HUDEP-2 (cell line): ENCODE results near the gene JAKMIP1.
"Not testable (repeated sequence)": the region's sequence is repeated elsewhere in the genome, so short reads cannot be mapped to it uniquely, and the experiment has no call there.

Experiments
- DNase-seq, 76 experiments: peaks; one replicate each; lab custom pipeline; 2025; ENCODE audit not compliant: unreplicated experiment in 76 of 76; lab: John Stamatoyannopoulos, UW

The JAKMIP1 gene

DNA sequence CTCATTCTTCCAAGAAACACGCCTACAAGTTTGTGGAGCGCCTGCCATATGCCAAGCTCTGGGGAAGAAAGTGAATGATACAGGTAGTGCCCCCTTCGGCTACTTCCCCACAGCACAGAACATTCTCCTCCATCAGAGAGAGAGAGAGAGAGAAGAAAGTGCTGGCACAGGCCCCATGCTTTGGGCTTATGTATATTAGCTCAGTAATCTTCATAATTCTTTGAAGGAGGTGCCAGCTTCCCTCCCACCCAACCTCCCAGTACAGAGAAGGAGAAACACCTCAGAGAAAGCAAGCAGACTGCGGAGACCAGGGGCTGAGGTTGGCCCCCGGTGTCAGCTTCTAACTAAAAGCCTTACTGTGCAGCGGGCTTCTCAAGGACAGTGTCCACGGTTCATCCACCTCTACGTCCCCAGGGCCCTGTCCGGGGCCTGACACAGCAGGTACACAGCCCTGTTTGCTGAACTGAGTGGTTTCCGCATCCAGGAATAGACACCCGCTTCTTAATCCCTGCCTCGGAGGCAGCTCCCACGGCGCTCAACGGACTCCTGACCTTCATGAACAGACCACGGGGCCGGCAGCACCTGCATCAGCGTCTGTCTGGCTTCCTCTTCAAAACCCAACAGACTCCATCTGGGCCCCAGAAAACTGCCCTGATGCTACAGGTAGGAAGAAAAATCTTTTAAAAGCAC is 50.2 kb downstream of the JAKMIP1 start:
- no peak for DNase-seq

DNA sequence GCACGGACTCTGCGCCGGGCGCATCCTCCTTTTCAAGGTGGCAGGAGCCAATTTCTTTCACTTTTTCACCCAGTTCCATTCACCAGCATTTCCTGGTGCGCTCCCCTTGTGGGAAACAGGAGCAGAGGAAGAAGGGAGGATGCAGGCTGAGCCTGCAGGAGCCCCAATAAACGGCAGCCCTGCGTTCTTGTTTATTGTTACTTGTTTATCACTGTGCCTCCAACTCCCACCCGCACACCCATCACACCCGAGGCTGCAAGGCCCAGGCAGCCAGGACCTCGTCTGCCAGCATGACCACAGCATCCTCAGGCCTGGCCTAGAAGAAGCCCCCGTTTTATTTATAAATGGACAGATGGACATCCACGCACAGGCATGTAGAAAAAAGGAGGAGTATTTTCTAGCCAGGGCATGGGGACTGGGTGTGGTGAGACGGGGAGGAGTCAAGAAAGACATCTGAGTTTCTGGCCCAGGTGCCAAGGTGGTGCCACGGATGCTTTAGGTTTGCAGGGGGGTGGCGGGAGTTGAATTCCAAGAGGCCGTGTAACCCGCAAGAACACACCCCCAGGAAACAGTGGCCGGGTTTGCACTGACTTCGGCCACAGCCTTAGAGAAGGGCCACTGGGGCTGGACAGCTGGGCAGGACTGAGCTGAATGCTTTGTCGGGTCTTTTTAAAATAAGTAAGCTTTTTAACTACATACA is 51.7 kb downstream of the JAKMIP1 start:
- DNase-seq: no peak

DNA sequence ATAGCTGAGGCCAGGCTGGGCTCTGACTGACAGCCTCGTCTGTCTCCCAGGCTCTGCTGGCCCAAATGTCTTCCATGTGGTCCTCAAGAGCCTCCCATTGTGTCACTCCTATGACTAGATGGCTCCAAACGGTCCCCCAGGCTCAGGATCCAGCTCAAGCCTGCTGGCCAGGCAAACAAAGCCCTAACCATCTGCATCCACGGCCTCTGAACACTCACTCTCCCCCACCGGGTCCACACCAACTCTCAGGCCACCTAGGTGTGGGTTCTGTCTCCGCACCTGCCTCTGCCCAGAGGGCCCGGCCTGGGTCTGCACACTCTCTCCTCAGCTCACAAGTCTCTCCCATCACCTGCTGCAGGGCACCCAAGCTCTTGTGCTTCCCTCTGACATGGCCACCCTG is 52.9 kb downstream of the JAKMIP1 start:
- DNase-seq: no peak

DNA sequence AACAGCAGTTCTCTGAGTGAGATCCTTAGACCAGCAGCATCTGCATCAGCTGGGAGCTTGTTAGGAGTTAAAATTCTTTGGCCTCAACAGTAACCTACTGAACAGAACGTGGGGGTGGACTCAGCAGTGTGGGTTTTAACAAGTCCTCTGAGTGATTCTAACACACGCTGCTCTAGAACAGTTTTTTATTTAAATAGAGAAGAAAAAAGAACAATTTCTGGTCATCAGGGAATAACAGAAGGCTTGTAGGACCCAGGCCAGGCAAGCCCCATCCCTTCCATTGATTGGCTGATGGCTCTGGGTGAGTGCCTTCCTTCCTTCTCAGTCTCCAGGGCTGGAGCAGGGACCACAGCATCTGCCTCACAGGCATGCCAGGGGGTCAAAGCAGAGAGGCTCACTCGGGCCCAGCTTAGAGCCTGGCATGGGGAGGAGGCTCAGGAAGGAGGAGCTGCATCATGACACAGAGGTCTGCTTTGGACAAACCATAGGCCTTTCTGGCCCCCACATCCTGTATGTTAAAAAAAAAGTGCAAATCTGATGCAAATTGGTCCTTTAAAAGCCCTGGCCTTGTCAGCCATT is 56.7 kb downstream of the JAKMIP1 start:
- no peak for DNase-seq

DNA sequence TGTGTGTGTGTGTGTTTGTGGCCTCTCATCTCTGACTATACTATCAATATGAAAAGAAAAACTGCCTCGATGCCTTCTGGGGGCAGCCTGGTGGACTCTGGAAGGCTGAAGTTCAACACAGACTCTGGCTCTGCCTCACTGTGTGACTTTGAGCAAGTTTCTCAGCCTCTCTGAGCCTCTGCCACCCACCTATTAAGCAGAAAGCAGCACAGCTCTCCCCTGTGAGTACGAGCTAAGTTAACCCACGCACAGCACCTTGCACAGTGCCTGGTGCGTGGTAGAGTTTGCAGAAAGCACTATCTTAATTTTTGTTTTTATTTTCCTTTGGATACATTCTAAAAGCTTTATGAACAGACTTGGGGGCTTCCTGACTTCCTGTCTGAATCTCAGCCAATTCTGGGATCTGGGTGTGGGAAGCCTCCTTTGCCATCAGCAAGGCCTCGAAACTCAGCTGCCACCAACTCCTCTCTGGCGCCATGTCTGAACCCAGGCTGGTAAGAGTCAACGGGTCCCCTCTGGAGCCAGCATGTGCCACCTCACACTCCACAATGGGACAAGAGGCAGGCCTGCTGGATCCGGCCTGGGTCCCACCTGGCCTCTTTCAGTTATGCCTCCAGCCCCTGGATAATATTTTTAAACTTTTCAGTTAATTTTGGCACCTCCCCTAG is 57.3 kb downstream of the JAKMIP1 start:
- no peak for DNase-seq

DNA sequence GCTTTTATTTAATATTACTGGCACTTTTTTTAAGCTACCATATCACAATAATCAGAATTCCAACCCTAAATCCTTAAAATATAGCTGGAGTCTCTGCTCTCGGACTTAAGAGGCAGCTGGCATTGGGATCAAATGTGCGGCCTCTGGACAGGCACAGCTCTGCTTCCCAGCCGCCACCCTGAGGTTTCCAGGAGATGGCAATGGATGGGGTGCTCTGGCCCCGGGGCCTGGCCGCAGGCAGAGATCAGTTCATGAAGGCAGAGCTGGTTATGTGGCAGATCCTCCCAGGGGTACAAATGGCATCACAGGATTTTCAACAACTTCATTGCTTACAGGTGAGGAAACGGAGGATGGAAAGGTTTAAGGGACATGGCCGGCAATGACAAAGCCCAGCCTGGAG is 57.8 kb downstream of the JAKMIP1 start:
- no peak for DNase-seq

DNA sequence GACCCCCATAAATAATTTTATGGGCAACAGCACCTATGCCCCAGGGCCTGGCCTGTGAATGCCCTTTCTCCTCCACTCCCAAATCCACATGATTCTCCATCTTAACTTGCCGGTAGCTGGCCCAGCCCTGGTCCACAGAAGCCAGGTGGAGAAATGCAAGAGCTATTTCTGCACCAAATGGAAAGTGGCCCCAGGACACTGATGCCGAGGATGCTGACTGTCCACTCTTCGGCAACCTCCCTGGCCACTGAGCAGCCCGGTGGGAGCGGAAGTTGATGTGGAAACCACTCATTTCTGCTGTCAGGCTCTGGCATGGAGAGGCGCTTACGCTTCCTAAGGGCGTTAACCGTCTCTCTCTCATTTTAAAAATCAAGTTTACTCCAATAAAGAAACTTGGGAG is 58.8 kb downstream of the JAKMIP1 start:
- DNase-seq: no peak

DNA sequence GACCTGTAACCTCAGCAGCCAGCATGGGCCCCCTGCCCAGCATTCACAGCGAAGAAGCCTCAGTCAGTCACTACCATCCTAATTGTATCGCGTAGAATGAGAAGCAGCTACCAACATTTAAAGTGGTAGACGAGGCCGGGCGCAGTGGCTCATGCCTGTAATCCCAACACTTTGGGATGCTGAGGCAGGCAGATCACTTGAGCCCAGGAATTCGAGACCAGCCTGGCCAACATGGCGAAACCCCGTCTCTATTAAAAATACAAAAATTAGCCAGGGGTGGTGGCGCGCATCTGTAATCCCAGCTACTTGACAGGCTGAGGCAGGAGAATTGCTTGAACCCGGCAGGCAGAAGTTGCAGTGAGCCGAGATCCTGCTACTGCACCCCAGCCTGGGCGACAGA is 59.3 kb downstream of the JAKMIP1 start:
- not testable (repeated sequence) for DNase-seq

DNA sequence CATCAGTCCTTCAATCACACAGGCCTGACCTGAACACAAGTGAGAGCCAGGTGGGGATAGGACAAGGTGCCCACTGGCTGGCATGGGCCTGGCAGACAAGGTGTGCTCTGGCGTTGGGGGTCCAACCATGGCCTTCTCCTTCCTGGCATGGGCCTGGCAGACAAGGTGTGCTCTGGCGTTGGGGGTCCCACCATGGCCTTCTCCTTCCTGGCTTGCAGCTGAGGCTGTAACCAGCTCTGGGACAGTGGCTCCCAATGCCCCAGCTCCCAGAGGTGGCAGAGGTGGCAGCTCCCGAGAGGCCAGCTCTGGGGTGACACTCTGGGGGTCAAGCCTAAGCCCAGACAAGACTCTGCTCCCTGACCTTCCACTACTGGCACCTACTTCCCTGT is 62.6 kb downstream of the JAKMIP1 start:
- DNase-seq: no peak

DNA sequence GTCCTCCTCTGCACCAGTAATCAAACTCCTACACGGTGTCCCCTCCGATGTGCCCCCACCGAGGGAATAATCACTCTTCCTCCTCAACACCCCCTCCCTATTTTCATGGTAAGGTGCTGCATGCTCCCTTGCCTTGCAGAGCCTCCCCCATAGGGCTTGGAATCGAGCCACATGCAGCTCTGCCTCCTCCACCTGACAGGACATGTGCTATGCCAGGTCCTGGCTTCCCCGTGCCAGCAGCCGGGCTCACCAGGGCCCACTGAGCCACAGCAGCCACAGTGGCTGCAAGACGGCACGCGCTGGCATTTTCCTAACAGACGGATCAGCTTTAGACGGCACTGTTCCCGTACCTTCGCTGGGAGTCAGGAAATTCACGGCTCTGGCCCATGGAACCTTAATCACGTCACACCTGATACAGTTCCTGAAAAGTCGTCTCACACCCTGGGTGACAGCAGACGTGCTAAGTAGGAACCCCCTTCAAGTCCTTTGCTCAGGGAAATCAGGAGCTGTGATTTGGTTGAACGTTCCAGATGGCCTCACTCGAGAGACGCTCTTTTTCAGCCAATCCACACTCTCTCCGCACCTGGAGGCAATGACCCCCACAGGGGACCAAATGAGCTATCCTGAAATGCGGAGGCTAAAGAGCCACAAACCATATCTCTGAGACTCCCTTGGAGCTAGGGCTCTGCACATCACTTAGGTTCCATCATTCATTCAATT is 63.2 kb downstream of the JAKMIP1 start:
- no peak for DNase-seq

DNA sequence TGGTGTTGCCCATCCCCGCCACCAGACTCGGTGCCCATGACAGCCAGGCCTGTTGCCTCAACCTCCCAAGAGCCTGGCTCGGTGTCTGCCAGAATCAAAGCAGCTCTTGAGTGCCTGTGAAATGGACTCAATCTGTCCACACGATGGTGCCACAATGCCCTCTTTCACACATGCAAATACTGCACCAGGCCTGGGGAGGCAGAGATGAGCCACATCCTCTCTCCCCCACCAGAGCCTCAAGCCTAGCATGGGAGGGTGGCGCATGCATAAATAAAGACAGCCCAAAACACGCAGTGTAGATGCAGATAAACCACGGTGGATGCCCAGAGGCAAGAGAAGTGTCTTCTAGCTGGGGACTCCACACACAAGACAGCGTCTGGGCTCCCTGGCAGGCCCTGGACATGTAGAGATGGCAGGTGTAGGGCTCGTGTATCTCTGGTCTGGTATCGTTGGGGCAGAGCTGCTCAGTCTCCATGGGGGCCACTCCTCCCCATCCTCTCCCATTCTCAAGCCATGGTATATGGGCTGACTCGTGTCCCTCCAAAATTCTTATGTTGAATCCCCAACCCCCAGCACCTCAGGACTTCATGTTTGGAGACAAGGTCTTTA is 65.6 kb downstream of the JAKMIP1 start:
- peak in 50 of 76 experiments; percentile 3 to 58 (median 24) for DNase-seq

DNA sequence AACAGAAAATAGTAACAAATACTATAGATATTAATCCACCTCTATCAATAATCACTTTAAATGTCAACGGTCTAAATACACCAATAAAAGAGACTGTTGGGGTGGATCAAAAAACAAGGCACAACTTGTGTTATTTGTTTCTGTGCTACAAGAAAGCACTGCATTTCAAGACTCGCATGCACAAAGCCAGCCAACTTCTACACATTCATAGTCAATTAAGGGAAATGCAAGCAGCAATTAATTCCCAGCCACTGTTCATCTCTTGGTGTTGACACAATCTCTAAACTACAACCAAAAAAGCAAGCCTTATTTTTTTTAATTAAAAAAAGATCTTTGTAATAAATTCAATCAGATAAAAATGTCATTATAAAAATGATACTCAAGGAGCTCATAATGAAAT is 67.6 kb downstream of the JAKMIP1 start:
- DNase-seq: no peak

DNA sequence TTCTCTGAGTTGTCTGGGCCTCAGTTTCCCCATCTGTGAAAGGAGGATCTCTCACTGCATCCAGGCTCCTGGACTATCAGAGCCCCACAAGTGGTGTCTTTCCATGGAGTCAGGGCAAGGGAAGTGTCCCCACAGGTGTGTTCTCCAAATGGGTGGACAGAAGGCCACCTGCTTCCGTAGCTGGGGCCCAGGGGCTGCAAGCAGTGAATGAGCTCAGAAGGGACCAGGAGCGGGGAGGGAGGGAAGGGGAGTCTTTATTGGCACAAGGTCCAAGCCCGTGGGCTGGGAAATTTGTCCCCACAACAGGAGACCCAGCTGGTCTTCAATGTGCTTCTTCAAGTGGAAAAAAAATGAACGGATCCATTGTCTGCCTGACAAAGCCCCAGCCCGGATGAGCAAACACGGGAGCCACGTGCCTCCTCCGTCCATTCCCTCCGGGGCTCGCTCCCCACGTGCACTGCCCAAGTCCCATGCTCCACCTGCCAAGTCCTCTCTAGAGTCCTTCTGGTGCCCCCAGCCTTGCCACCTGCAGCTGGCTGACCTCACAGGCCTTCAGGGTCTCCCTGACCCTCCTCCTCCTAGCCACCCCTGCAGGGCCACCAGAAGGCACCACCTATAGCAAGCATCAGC is 72.0 kb downstream of the JAKMIP1 start:
- DNase-seq: no peak

DNA sequence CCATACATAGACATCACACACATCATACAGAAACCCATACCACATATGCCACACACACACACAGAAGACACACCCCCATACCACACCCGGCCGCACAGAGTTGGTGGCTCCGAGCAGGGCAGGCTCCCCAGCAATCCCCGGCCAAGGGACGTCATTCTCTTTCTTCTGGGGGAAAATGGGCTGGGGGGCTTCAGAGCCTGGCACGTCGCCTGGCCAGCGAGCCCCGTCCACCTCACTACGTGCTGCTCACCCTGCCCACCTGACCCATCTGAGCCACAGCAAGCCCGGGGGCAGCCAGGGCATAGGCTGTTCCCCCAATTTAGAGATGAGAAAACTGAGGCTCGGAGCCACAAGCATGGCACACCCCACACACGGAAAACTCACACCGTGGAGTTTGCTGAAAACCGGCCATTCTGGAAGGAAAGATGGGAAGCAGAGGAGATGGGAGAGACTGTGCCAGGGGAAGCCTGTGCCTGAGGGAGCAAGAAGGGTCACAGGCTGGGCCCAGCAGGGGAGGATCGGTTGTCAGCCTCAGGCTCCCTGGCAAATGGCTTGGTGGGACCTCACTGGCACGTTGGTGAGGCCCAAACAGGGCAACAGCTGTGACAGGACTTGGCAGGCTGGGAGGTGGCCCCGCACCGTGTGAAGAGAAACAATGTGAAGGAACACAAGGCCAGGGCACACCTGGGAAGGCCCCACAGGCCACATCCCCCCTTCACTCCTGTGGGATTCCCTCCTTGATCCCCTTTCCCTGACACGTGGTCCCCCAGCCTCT is 73.2 kb downstream of the JAKMIP1 start:
- DNase-seq: no peak

DNA sequence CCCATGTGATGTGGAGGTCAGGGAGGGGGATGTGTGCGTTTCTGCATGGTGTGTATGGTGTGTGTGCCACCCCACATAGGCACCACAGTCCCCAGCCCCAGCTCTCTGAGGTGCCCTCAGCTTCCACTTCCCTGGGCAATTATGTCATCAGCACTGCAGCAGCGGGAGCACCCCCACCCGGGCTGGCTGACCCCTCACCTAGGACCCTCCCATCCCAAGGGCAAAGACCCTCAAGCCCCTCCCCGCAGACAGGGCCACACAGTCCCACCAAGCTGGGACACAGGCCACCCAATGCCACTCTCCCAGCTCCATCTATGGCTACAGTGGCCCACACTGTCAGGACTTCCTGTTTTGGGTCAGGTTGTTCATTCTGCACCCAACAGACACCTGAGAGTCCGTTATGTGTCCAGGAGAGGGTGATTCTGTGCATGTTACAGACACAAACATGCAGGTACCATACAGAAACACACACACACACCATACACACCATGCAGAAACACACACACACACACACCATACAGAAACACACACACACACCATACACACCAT is 75.2 kb downstream of the JAKMIP1 start:
- no peak for DNase-seq

DNA sequence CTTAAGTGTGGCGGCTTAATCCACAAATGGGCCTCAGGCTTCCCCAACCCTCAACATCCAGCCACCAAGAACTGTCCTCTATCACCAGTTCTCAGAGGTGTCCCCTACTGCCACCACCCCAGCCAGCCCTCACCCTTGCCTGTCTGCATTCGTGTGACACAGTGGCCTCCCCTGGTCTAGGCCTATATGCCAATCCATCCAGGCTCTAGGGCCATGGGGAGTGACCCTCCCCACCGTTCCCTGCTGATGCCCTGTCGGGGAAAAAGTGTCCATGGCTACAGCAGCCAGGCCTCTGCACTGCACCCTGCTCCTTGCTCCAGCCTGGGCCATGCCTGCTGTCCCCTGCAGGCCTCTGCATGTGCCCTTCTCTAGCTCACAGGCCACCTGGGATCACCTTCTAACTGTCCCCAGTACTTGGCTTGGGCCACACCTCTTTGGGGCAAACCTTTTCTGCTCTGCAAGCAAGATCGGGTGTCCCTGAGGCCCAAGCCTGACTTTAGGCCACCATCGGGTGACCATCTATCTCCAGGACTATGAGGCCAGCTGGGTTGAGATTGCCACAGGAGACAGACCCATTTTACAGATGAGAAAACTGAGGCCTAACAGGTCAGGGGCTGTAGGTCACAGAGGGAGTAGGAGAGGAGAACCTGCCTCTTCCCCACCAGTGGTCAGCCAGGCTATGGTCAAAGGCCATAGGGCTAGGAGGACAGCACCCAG is 75.8 kb downstream of the JAKMIP1 start:
- DNase-seq: no peak

DNA sequence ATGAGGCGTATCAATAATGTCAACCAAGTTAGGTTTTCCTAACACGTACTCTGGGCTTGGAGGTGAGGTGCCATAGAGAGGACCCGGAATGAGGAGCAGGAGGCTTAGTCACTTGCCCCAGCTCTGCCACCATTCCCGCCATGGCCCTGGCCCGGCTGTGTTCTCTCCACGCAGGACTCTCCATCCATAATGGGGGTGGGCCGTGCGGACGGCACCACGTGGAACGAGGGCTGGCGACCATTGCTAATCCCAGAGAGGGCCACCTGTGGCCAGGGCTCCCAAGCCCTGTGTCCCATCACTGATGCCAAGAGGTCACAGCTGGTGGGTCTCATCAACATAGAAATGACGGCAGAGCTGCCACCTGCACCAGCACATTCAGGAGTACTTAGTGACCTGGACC is 76.4 kb downstream of the JAKMIP1 start:
- DNase-seq: no peak

DNA sequence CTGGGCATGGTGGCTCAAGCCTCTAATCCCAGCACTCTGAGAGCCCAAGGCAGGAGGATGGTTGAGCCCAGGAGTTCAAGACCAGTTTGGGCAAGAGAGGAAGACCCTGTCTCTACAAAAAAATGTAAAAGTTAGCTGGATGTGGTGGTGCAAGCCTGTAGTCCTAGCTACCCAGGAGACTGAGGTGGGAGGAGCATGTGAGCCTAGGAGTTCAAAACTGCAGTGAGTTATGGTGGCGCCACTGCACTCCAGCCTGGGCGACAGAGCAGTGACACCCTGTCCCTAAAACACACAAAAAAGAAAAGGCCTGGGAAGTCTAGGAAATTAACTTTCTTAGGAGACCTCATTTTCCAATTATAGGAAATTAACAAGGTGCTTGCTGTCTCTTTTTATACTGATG is 76.8 kb downstream of the JAKMIP1 start:
- DNase-seq: no peak
